Stimulated activated CD4-positive, alpha-beta T cell treated with anti-CD3 and anti-CD28 coated beads, Interleukin-15, amount 100 ng/mL, for 48 hours (primary cell): ENCODE results near the gene CSTF1.

Experiments used
- DNase-seq, 2 donors: peaks; one replicate each; pipeline ENCODE4 v3.0.0-alpha.2; 2020; ENCODE audit warnings: low read depth in 2 of 2

Gene CSTF1

GRCh38 chr20:56392132-56392880 is at the start of gene CSTF1, which contains the start of gene AURKA:
CSTF1 (plus strand) TSS chr20:56392645; CDS start chr20:56395553, 2,908 bp downstream.
AURKA (minus strand) TSS chr20:56392215; CDS start chr20:56388197, 4,018 bp downstream.
- peak; percentile 99 to 100 for DNase-seq

- no peak for DNase-seq
Observed at GRCh38 chr20:56342783-56343182, 49.7 kb upstream of the CSTF1 start.

- DNase-seq: peak; percentile 9 to 39
Observed at GRCh38 chr20:56343861-56344381, 48.5 kb upstream of the CSTF1 start.

GRCh38 chr20:56345911-56346310 is 46.5 kb upstream of the CSTF1 start:
- DNase-seq: no peak

GRCh38 chr20:56347628-56348304 is 44.7 kb upstream of the CSTF1 start:
- no peak for DNase-seq

- no peak for DNase-seq
Observed at GRCh38 chr20:56348305-56348693, 44.1 kb upstream of the CSTF1 start.

GRCh38 chr20:56348746-56349145 is 43.7 kb upstream of the CSTF1 start:
- DNase-seq: no peak

GRCh38 chr20:56350842-56351241 is 41.6 kb upstream of the CSTF1 start:
- DNase-seq: no peak

GRCh38 chr20:56352345-56353055 is 39.9 kb upstream of the CSTF1 start:
- no peak for DNase-seq

GRCh38 chr20:56353356-56353755 is 39.1 kb upstream of the CSTF1 start:
- no peak for DNase-seq

GRCh38 chr20:56358070-56358469 is 34.4 kb upstream of the CSTF1 start:
- no peak for DNase-seq

- peak; percentile 67 to 77 for DNase-seq
Observed at GRCh38 chr20:56358600-56359211, 33.7 kb upstream of the CSTF1 start, which contains the start of gene FAM210B. FAM210B (plus strand) TSS chr20:56358974; CDS start chr20:56359006, 32 bp downstream.

- DNase-seq: no peak
Observed at GRCh38 chr20:56359212-56360132, 33.0 kb upstream of the CSTF1 start.

GRCh38 chr20:56360133-56360907 is 32.1 kb upstream of the CSTF1 start:
- no peak for DNase-seq

GRCh38 chr20:56360908-56361205 is 31.6 kb upstream of the CSTF1 start:
- DNase-seq: no peak

- no peak for DNase-seq
Observed at GRCh38 chr20:56361900-56362299, 30.5 kb upstream of the CSTF1 start.

GRCh38 chr20:56362833-56363413 is 29.5 kb upstream of the CSTF1 start:
- DNase-seq: no peak

- DNase-seq: no peak
Observed at GRCh38 chr20:56363491-56363890, 29.0 kb upstream of the CSTF1 start.

GRCh38 chr20:56368351-56369134 is 23.9 kb upstream of the CSTF1 start:
- no peak for DNase-seq
